GM23338 (cell line): ENCODE results near the gene CCL24. TPM values are rescaled to one million over a fixed set of nuclear protein-coding genes. Genes with fewer than 3 reads are reported as not detected.
"Not testable (repeated sequence)": the region's sequence is repeated elsewhere in the genome, so short reads cannot be mapped to it uniquely, and the experiment has no call there.

Experiments
- ATAC-seq: fragments of 200-7000 bp; cut with Tn5 transposase; 3 replicates; pipeline ENCODE4 v1.9.1; 2020
- DNase-seq: peaks from one replicate; pipeline ENCODE4 v3.0.0-alpha.2; 2015; ENCODE audit warnings: low spot score
- H2AFZ ChIP-seq: fragments of 200-600 bp; sonication (generic); 2 replicates; pipeline ENCODE4 v1.8.0; 2016; ENCODE audit warnings: antibody characterized with exemption, mild to moderate bottlenecking, moderate library complexity
- H3F3A ChIP-seq: fragments of 200-600 bp; sonication (generic); replicated peaks from 2 replicates; pipeline ENCODE4 v1.8.0; 2017; ENCODE audit warnings: antibody characterized with exemption, mixed run types, low read depth
- H3K27ac ChIP-seq: fragments of 200-600 bp; sonication (generic); 2 replicates; pipeline ENCODE4 v1.6.1; 2016; ENCODE audit warnings: low read depth
- H3K27me3 ChIP-seq: fragments of 200-600 bp; sonication (generic); 2 replicates; pipeline ENCODE4 v1.8.0; 2016; ENCODE audit warnings: mild to moderate bottlenecking, mixed run types, moderate library complexity; ENCODE audit not compliant: insufficient read depth
- H3K36me3 ChIP-seq: fragments of 200-600 bp; sonication (generic); 2 replicates; pipeline ENCODE4 v1.8.0; 2016; ENCODE audit warnings: mild to moderate bottlenecking; ENCODE audit not compliant: insufficient read depth
- H3K4me1 ChIP-seq: fragments of 200-600 bp; sonication (generic); 2 replicates; pipeline ENCODE4 v1.8.0; 2016; ENCODE audit warnings: mild to moderate bottlenecking, moderate library complexity; ENCODE audit not compliant: insufficient read depth
- H3K4me2 ChIP-seq: fragments of 200-600 bp; sonication (generic); 2 replicates; pipeline ENCODE4 v1.7.1; 2017; ENCODE audit warnings: mixed run types
- H3K4me3 ChIP-seq: fragments of 200-600 bp; sonication (generic); 2 replicates; pipeline ENCODE4 v1.6.1; 2016; ENCODE audit warnings: mixed run types
- H3K79me2 ChIP-seq: fragments of 200-600 bp; sonication (generic); replicated peaks from 2 replicates; pipeline ENCODE4 v1.8.0; 2017; ENCODE audit warnings: mild to moderate bottlenecking; ENCODE audit not compliant: insufficient read depth
- H3K9me2 ChIP-seq: fragments of 200-600 bp; sonication (generic); 2 replicates; pipeline ENCODE4 v1.8.0; 2017; ENCODE audit not compliant: insufficient read depth
- H4K20me1 ChIP-seq: fragments of 200-600 bp; sonication (generic); replicated peaks from 2 replicates; pipeline ENCODE4 v1.8.0; 2017; ENCODE audit warnings: mild to moderate bottlenecking; ENCODE audit not compliant: insufficient read depth
- H3K27ac Mint-ChIP-seq: 2 replicates; pipeline ENCODE4 v1.8.0; 2020; ENCODE audit warnings: inconsistent platforms, mild to moderate bottlenecking, moderate library complexity, mixed read lengths
- H3K27me3 Mint-ChIP-seq: 3 replicates; pipeline ENCODE4 v1.8.0; 2022; ENCODE audit warnings: low read depth, mild to moderate bottlenecking, moderate library complexity, mixed read lengths, inconsistent platforms; ENCODE audit not compliant: insufficient read depth, poor library complexity
- H3K36me3 Mint-ChIP-seq: 3 replicates; pipeline ENCODE4 v1.8.0; 2021; ENCODE audit warnings: low read depth, mild to moderate bottlenecking, inconsistent platforms, moderate library complexity, mixed read lengths
- H3K4me1 Mint-ChIP-seq: 3 replicates; pipeline ENCODE4 v1.8.0; 2020; ENCODE audit warnings: mild to moderate bottlenecking, inconsistent platforms, mixed read lengths
- H3K4me3 Mint-ChIP-seq: 3 replicates; pipeline ENCODE4 v1.8.0; 2021; ENCODE audit warnings: moderate library complexity, mild to moderate bottlenecking, inconsistent platforms, mixed read lengths
- H3K9me3 Mint-ChIP-seq: 3 replicates; pipeline ENCODE4 v1.8.0; 2020; ENCODE audit warnings: moderate library complexity, mild to moderate bottlenecking, inconsistent platforms, mixed read lengths
- EZH2 ChIP-seq: fragments of 200-600 bp; sonication (generic); IDR thresholded peaks from one replicate; pipeline ENCODE4 v1.8.0; 2017; ENCODE audit warnings: antibody characterized with exemption, mild to moderate bottlenecking, low read depth; ENCODE audit not compliant: unreplicated experiment
- EZH2phosphoT487 ChIP-seq: fragments of 200-600 bp; sonication (generic); IDR thresholded peaks from one replicate; pipeline ENCODE4 v1.8.1; 2018; ENCODE audit warnings: antibody characterized with exemption; ENCODE audit not compliant: unreplicated experiment
- JUNB ChIP-seq: IDR thresholded peaks from one replicate; pipeline ENCODE4 v1.6.1; 2016; ENCODE audit warnings: antibody characterized with exemption; ENCODE audit not compliant: unreplicated experiment
- NANOG ChIP-seq: IDR thresholded peaks from 2 replicates; pipeline ENCODE4 v1.6.1; 2016; ENCODE audit warnings: antibody characterized with exemption, borderline replicate concordance
- polyA plus RNA-seq: library from polyadenylated mRNA; unstranded; fragments of >200 nt; fragmentation: Nextera tagmentation; extraction: Ambion mirVana; gene quantifications from 2 replicates; pipeline ENCODE4 v1.2.1, GENCODE V29; 2016
- total RNA-seq: library from RNA; depleted of rRNA; stranded (reverse); fragments of >200 nt; shearing (Covaris generic); gene quantifications from 2 replicates; pipeline ENCODE4 v1.2.3, GENCODE V29; 2014
- TF ChIP-seq, protein P1 (sequence below): fragments of 250-450 bp; sonication (Bioruptor Pico); IDR thresholded peaks from 2 replicates; pipeline ENCODE4 v1.5.0; 2020; ENCODE audit warnings: mild to moderate bottlenecking, moderate library complexity
- TF ChIP-seq, protein P2 (sequence below): IDR thresholded peaks from 2 replicates; pipeline ENCODE4 v1.6.1; 2016; ENCODE audit warnings: antibody characterized with exemption
- TF ChIP-seq, protein P3 (sequence below), 2 experiments: fragments of 200-600 bp in 1 of 2; sonication (generic) in 1 of 2; conservative IDR thresholded peaks; 2 replicates each; pipeline versions ENCODE4 v1.5.1 to v1.6.1; 2016 to 2017; ENCODE audit warnings: antibody characterized with exemption in 2 of 2, low read depth in 2 of 2, mild to moderate bottlenecking in 2 of 2, moderate library complexity in 1 of 2

CCL24 gene
- total and polyA plus RNA-seq, 2 experiments from 2014 or later = not detected

DNA sequence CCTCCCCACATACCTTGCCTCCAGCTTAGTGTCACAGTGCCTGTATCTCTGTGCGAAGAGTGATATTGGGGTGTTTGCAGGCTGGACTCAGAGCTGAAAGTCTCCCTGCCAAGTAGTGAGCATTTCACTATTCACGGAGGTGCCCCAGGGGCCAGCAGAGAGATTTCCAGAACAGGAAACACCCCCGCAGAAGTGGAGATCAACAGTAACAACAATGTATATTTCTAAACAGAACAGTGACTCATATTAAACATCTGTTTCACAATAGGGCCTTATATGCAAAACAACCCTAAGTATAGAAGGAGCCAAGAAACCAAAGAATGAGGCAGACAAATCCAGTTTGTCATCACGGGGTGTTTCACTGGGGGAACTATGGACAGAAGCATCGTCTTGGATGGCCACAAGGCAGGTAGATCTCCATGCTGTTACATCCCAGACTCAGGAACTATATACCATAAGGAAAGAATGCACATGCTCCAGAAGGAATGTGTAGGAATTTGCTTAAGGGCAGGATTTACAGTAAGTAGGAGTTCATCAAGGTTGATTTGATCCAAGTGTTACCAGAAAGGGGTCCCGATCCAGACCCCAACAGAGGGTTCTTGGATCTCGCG is 29.3 kb upstream of the CCL24 start (continued):
- TF ChIP-seq, protein P1, sequence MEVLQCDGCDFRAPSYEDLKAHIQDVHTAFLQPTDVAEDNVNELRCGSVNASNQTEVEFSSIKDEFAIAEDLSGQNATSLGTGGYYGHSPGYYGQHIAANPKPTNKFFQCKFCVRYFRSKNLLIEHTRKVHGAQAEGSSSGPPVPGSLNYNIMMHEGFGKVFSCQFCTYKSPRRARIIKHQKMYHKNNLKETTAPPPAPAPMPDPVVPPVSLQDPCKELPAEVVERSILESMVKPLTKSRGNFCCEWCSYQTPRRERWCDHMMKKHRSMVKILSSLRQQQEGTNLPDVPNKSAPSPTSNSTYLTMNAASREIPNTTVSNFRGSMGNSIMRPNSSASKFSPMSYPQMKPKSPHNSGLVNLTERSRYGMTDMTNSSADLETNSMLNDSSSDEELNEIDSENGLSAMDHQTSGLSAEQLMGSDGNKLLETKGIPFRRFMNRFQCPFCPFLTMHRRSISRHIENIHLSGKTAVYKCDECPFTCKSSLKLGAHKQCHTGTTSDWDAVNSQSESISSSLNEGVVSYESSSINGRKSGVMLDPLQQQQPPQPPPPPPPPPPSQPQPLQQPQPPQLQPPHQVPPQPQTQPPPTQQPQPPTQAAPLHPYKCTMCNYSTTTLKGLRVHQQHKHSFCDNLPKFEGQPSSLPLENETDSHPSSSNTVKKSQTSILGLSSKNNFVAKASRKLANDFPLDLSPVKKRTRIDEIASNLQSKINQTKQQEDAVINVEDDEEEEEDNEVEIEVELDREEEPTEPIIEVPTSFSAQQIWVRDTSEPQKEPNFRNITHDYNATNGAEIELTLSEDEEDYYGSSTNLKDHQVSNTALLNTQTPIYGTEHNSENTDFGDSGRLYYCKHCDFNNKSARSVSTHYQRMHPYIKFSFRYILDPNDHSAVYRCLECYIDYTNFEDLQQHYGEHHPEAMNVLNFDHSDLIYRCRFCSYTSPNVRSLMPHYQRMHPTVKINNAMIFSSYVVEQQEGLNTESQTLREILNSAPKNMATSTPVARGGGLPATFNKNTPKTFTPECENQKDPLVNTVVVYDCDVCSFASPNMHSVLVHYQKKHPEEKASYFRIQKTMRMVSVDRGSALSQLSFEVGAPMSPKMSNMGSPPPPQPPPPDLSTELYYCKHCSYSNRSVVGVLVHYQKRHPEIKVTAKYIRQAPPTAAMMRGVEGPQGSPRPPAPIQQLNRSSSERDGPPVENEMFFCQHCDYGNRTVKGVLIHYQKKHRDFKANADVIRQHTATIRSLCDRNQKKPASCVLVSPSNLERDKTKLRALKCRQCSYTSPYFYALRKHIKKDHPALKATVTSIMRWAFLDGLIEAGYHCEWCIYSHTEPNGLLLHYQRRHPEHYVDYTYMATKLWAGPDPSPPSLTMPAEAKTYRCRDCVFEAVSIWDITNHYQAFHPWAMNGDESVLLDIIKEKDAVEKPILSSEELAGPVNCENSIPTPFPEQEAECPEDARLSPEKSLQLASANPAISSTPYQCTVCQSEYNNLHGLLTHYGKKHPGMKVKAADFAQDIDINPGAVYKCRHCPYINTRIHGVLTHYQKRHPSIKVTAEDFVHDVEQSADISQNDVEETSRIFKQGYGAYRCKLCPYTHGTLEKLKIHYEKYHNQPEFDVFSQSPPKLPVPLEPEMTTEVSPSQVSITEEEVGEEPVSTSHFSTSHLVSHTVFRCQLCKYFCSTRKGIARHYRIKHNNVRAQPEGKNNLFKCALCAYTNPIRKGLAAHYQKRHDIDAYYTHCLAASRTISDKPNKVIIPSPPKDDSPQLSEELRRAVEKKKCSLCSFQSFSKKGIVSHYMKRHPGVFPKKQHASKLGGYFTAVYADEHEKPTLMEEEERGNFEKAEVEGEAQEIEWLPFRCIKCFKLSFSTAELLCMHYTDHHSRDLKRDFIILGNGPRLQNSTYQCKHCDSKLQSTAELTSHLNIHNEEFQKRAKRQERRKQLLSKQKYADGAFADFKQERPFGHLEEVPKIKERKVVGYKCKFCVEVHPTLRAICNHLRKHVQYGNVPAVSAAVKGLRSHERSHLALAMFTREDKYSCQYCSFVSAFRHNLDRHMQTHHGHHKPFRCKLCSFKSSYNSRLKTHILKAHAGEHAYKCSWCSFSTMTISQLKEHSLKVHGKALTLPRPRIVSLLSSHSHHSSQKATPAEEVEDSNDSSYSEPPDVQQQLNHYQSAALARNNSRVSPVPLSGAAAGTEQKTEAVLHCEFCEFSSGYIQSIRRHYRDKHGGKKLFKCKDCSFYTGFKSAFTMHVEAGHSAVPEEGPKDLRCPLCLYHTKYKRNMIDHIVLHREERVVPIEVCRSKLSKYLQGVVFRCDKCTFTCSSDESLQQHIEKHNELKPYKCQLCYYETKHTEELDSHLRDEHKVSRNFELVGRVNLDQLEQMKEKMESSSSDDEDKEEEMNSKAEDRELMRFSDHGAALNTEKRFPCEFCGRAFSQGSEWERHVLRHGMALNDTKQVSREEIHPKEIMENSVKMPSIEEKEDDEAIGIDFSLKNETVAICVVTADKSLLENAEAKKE = no peak
- TF ChIP-seq, protein P2, sequence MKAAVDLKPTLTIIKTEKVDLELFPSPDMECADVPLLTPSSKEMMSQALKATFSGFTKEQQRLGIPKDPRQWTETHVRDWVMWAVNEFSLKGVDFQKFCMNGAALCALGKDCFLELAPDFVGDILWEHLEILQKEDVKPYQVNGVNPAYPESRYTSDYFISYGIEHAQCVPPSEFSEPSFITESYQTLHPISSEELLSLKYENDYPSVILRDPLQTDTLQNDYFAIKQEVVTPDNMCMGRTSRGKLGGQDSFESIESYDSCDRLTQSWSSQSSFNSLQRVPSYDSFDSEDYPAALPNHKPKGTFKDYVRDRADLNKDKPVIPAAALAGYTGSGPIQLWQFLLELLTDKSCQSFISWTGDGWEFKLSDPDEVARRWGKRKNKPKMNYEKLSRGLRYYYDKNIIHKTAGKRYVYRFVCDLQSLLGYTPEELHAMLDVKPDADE = no peak

DNA sequence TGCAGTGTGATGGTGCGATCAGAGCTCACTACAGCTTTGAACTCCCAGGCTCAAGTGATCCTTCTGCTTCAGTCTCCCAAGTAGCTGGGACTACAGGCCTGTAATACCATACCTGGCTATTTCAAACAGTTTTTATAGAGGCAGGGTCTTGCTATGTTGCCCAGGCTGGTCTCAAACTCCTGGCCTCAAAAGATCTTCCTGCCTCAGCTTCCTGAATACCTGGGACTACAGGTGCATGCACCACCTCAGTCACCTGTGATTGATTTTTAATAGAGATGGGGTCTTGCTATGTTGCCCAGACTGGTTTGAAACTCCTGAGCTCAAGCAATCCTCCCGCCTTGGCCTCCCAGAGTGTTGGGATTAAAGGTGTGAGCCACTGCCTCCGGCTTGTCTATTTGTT is 26.4 kb upstream of the CCL24 start:
- H3K27me3 Mint-ChIP-seq = no peaks in the 10 kb centered on the region
- Histone ChIP-seq H3K36me3 (no peaks in the 10 kb centered on the region), H3K4me2 (no peak overlapping the region), H3K9me2 (no peaks in the 10 kb centered on the region), H3K4me1 (no peaks in the 10 kb centered on the region), H3K27ac (no peak overlapping the region), H3K79me2 (no peaks in the 10 kb centered on the region), H4K20me1 (no peaks in the 10 kb centered on the region), H3K27me3 (no peaks in the 10 kb centered on the region), H3F3A (no peaks in the 10 kb centered on the region), H2AFZ (no peak overlapping the region), H3K4me3 (no peak overlapping the region)
- no peak overlapping the region for H3K4me3 Mint-ChIP-seq
- no peak for DNase-seq
- no peaks in the 10 kb centered on the region for H3K4me1 Mint-ChIP-seq
- no peak for ATAC-seq
- H3K27ac Mint-ChIP-seq = no peak overlapping the region
- H3K9me3 Mint-ChIP-seq = no peaks in the 10 kb centered on the region
- TF ChIP-seq, protein P3, sequence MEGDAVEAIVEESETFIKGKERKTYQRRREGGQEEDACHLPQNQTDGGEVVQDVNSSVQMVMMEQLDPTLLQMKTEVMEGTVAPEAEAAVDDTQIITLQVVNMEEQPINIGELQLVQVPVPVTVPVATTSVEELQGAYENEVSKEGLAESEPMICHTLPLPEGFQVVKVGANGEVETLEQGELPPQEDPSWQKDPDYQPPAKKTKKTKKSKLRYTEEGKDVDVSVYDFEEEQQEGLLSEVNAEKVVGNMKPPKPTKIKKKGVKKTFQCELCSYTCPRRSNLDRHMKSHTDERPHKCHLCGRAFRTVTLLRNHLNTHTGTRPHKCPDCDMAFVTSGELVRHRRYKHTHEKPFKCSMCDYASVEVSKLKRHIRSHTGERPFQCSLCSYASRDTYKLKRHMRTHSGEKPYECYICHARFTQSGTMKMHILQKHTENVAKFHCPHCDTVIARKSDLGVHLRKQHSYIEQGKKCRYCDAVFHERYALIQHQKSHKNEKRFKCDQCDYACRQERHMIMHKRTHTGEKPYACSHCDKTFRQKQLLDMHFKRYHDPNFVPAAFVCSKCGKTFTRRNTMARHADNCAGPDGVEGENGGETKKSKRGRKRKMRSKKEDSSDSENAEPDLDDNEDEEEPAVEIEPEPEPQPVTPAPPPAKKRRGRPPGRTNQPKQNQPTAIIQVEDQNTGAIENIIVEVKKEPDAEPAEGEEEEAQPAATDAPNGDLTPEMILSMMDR (conservative IDR thresholded peaks at IDR 0.05; ENCODE audit: low read depth in 2 of 2) = no peak
- TF ChIP-seq NANOG (no peak), EZH2phosphoT487 (no peak), EZH2 (no peak), JUNB (no peak)
- no peaks in the 10 kb centered on the region for H3K36me3 Mint-ChIP-seq

DNA sequence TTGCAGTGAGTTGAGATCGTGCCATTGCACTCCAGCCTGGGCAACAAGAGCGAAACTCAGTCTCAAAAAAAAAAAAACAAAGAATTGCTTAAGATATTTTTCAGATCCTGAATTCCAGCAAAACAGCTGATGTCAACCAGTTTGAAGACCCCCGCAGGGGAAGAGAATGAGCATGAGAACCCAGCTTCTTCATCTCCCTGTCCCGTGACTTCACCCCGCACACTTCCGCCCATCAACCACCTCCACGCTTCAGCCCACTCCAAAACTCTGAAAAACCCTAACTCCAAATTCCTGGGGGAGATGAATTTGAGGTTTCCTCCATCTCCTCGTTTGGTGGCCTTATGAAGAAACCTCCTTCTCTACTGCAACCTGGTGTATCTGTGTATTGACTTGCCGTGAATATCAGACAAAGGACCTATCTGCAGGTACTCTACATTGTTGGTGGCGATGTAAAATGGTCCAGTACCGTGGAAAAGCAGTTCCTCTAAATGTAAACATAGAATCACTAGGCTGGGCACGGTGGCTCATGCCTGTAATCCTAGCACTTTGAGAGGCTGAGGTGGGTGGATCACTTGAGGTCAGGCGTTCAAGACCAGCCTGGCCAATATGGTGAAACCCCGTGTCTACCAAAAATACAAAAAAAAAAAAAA is 24.8 kb upstream of the CCL24 start:
- not testable (repeated sequence) for H3K27me3 Mint-ChIP-seq, H3K4me3 ChIP-seq, H3K27ac Mint-ChIP-seq, ATAC-seq, H3K36me3 ChIP-seq, H3K4me1 ChIP-seq, H3K36me3 Mint-ChIP-seq, H2AFZ ChIP-seq, H3K4me1 Mint-ChIP-seq, H3K9me3 Mint-ChIP-seq, H3K9me2 ChIP-seq, H3K27ac ChIP-seq, H3K4me2 ChIP-seq, H4K20me1 ChIP-seq, DNase-seq, H3F3A ChIP-seq, H3K4me3 Mint-ChIP-seq, H3K27me3 ChIP-seq, H3K79me2 ChIP-seq
